Colonic mucosa (tissue), 4 donors: Measurements from ENCODE around the gene FLRT2. TPM values are rescaled to one million over a fixed set of nuclear protein-coding genes. Genes with fewer than 3 reads are reported as not detected.

Source experiments
- DNase-seq: peaks from one replicate; pipeline ENCODE4 v3.0.0-alpha.2; 2020
- H3K27ac ChIP-seq: fragments of 200-600 bp; one replicate; pipeline ENCODE4 v1.8.0; 2021
- H3K27me3 ChIP-seq: fragments of 200-600 bp; one replicate; pipeline ENCODE4 v1.8.0; 2021
- H3K36me3 ChIP-seq: fragments of 200-600 bp; one replicate; pipeline ENCODE4 v1.8.0; 2021
- H3K4me1 ChIP-seq: fragments of 200-600 bp; one replicate; pipeline ENCODE4 v1.8.0; 2021; ENCODE audit warnings: mild to moderate bottlenecking
- H3K4me3 ChIP-seq: fragments of 200-600 bp; one replicate; pipeline ENCODE4 v1.8.0; 2021
- H3K9ac ChIP-seq, 2 donors: one replicate each; pipeline ENCODE4 v1.7.0; 2013; ENCODE audit warnings: control low read depth in 2 of 2, low read depth in 2 of 2, low read length in 2 of 2
- H3K9me3 ChIP-seq: fragments of 200-600 bp; one replicate; pipeline ENCODE4 v1.8.0; 2021
- intact Hi-C: fragments of 100-400 bp; cut with DNase I; formaldehyde crosslinking; loops from one replicate; pipeline ENCODE4 v1.14.1; 2022
- total RNA-seq, 2 donors: library from RNA; stranded (reverse); fragmentation: NEBNext Ultra II Directional in 1 of 2; extraction: Animal tissue kit (Norgen Biotek cat#: 25700) in 1 of 2; gene quantifications; one replicate each; pipeline ENCODE4 v1.2.1, GENCODE V29; 2021
- TF ChIP-seq, protein P1 (sequence below): fragments of 200-600 bp; IDR thresholded peaks from one replicate; pipeline ENCODE4 v1.8.0; 2022; ENCODE audit warnings: antibody characterized with exemption, mild to moderate bottlenecking
- donor health status: healthy.
- donor health status: DM: no; HTN: no; CAD: no.
- donor health status: DM: no; HTN: no; CAD: no.

FLRT2 gene
- total RNA-seq, 2 donors from 2014 or later, result 2.1 to 3.0 TPM

DNA sequence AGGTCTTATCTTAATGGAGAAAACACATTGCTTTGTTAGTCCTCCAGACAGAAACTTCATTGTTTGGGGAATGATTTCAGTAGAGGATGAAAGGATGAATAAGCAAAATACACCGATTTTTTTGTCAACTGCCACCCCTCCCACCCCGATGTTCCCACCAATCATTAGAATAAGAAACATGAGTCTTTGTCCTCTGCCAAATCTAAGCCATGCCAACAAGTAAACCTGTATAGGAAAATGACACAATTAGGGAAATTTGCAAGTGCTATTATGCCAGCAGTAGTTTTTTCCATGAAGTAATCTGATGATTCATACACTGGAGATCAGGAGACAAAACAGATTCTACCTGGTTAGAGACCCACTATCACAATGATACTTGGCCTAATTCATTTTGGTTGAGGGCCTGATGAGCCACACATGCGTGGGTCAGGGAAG lies 35.9 kb downstream of the FLRT2 start:
- intact Hi-C loops, result no loop called here
- no peaks in the 10 kb centered on the region for H3K4me1 ChIP-seq
- DNase-seq, result no peak
- TF ChIP-seq, protein P1, sequence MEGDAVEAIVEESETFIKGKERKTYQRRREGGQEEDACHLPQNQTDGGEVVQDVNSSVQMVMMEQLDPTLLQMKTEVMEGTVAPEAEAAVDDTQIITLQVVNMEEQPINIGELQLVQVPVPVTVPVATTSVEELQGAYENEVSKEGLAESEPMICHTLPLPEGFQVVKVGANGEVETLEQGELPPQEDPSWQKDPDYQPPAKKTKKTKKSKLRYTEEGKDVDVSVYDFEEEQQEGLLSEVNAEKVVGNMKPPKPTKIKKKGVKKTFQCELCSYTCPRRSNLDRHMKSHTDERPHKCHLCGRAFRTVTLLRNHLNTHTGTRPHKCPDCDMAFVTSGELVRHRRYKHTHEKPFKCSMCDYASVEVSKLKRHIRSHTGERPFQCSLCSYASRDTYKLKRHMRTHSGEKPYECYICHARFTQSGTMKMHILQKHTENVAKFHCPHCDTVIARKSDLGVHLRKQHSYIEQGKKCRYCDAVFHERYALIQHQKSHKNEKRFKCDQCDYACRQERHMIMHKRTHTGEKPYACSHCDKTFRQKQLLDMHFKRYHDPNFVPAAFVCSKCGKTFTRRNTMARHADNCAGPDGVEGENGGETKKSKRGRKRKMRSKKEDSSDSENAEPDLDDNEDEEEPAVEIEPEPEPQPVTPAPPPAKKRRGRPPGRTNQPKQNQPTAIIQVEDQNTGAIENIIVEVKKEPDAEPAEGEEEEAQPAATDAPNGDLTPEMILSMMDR, result no peak
- H3K36me3 ChIP-seq, result no peaks in the 10 kb centered on the region
- H3K9me3 ChIP-seq, result no peaks in the 10 kb centered on the region
- no peak overlapping the region for H3K9ac ChIP-seq
- H3K4me3 ChIP-seq, result no peak overlapping the region
- H3K27ac ChIP-seq, result no peak overlapping the region
- H3K27me3 ChIP-seq, result no peaks in the 10 kb centered on the region

DNA sequence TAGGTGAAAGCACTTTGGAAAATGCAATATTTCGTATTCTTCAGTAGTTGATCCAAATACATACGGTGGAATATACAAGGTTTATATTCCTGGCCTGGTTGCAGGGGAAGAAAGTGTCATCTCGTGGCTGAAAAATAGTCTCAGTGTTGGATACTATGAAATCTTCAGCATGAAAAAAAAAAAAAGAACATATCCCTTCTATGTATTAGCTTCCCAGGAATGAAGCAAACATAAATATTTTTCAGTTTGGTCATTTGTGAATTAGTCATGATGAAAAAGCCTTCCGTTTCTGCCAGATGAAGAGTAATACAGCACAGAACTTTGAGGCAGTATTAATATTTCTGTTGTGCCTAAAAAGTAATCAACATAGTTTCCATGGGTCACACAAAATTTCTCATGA lies 36.7 kb downstream of the FLRT2 start:
- Histone ChIP-seq H3K36me3 (no peaks in the 10 kb centered on the region), H3K9ac (no peak overlapping the region), H3K27me3 (no peaks in the 10 kb centered on the region), H3K4me3 (no peak overlapping the region), H3K9me3 (no peaks in the 10 kb centered on the region), H3K27ac (no peak overlapping the region), H3K4me1 (no peaks in the 10 kb centered on the region)
- TF ChIP-seq, protein P1, result no peak
- DNase-seq, result no peak
- intact Hi-C loops, result no loop called here

DNA sequence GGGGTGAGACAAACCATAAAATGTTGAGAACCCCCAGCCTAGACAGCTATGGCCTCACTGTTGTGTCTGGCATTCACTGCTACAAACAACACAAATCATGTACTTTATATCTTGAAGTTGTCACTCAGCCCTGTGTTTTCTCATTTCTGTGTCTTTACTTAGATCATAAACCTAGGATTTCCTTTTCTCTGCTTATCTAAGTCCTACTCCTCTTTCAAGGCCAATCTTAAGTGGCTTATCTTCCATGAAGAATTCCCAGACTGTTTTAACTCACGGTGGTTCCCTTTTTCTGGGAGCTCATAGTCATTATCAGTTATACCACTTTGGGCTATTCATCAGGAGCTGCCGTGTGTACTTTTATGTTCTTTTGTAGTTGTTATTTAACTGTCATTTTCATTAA lies 42.1 kb downstream of the FLRT2 start:
- Histone ChIP-seq H3K36me3 (no peaks in the 10 kb centered on the region), H3K27me3 (no peaks in the 10 kb centered on the region), H3K4me1 (no peaks in the 10 kb centered on the region), H3K9me3 (no peaks in the 10 kb centered on the region), H3K9ac (no peak overlapping the region), H3K4me3 (no peak overlapping the region), H3K27ac (no peak overlapping the region)
- TF ChIP-seq, protein P1, result no peak
- intact Hi-C loops, result no loop called here
- DNase-seq, result no peak

DNA sequence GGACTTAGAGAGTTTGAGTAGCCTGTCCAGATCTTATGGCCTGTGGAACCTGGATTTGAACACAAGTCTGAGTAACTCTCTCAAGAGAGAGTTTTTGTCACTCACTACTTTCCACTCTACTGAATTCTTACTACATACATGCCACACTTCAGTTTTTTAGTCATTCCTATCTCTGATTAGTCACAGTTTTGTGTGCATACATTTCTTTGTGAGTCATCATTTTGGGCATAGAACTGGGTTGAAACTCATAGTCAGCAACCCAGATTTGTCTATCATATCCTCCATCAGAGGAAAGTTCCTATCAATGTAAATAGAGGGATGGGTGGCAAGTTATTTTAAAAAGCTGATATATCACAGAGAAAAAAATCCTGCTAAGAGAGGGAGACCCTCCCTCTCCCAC lies 42.9 kb downstream of the FLRT2 start:
- intact Hi-C loops, result no loop called here
- TF ChIP-seq, protein P1, result no peak
- no peaks in the 10 kb centered on the region for H3K9me3 ChIP-seq
- no peak overlapping the region for H3K27ac ChIP-seq
- no peaks in the 10 kb centered on the region for H3K36me3 ChIP-seq
- no peaks in the 10 kb centered on the region for H3K4me1 ChIP-seq
- H3K27me3 ChIP-seq, result no peaks in the 10 kb centered on the region
- no peak overlapping the region for H3K9ac ChIP-seq
- no peak overlapping the region for H3K4me3 ChIP-seq
- no peak for DNase-seq

DNA sequence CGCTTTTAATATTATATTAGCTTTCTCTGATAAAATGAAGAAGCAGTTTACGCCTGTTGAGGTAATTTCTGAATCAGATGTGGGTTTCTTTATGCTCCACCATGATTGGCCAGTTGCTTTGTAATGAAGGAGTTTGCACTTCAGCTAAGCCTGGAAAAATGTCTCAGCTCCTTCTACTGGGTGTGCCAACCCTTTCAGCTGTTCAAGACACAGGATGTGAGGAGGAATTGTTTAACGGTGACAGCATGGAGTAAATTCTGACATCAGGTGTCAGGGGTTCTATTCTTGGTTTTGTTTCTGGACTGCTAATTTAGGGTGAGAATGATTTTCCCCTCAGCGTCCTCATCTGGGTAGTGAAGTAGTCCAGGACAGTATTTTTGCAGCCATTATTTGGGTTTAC lies 43.5 kb downstream of the FLRT2 start:
- Histone ChIP-seq H3K36me3 (no peaks in the 10 kb centered on the region), H3K27ac (no peak overlapping the region), H3K9me3 (no peaks in the 10 kb centered on the region), H3K4me1 (no peaks in the 10 kb centered on the region), H3K27me3 (no peaks in the 10 kb centered on the region), H3K9ac (no peak overlapping the region), H3K4me3 (no peak overlapping the region)
- no peak for DNase-seq
- intact Hi-C loops, result no loop called here
- TF ChIP-seq, protein P1, result no peak
